Esophagus squamous epithelium (tissue), 5 donors: ENCODE measurements around the gene ITIH4. TPM values are rescaled to one million over a fixed set of nuclear protein-coding genes. Genes with fewer than 3 reads are reported as not detected.

ENCODE experiments used
- DNase-seq: peaks from one replicate; lab custom pipeline; 2025; lab: John Stamatoyannopoulos, UW
- H3K27ac ChIP-seq, 4 donors: fragments of 200-600 bp; sonication (generic); one replicate each; pipeline ENCODE4 v1.5.1; 2016 to 2019; ENCODE audit warnings: mild to moderate bottlenecking in 1 of 4
- H3K27me3 ChIP-seq, 4 donors: fragments of 200-600 bp; sonication (generic); 1 replicate in 3 of 4; 2 replicates in 1 of 4; pipeline versions ENCODE4 v1.5.1 to v1.6.0; 2017 to 2021; ENCODE audit warnings: antibody characterized with exemption in 1 of 4
- H3K36me3 ChIP-seq, 3 donors: fragments of 200-600 bp; sonication (generic); one replicate each; pipeline ENCODE4 v1.5.1; 2016 to 2019
- H3K4me1 ChIP-seq, 3 donors: fragments of 200-600 bp; sonication (generic); one replicate each; pipeline ENCODE4 v1.5.1; 2017 to 2019
- H3K4me3 ChIP-seq, 4 donors: fragments of 200-600 bp; sonication (generic); 1 replicate in 3 of 4; 2 replicates in 1 of 4; pipeline ENCODE4 v1.5.1; 2016 to 2019; ENCODE audit warnings: mild to moderate bottlenecking in 2 of 4, moderate library complexity in 1 of 4
- H3K9me3 ChIP-seq, 3 donors: fragments of 200-600 bp; sonication (generic); one replicate each; pipeline ENCODE4 v1.5.1; 2016 to 2019
- POLR2A ChIP-seq, 4 donors: fragments of 450-650 bp; IDR thresholded peaks; one replicate each; pipeline ENCODE4 v1.6.1; 2017; ENCODE audit warnings: antibody characterized with exemption in 4 of 4, mild to moderate bottlenecking in 4 of 4, moderate library complexity in 3 of 4
- WGBS, 2 donors: methylation state at CpG; one replicate each; pipeline ENCODE4 v1.1.5; 2018; 5-methylcytosine and 5-hydroxymethylcytosine counted together
- intact Hi-C: fragments of 100-400 bp; cut with DNase I; formaldehyde crosslinking; loops from one replicate; pipeline ENCODE4 v1.15.0; 2022
- total RNA-seq, 4 donors: library from RNA; depleted of rRNA; stranded (reverse); fragments of >200 nt; gene quantifications; one replicate each; pipeline ENCODE4 v1.1.0, GENCODE V29; 2016
- TF ChIP-seq, protein P1 (sequence below), 6 experiments: fragments of 450-650 bp in 4 of 6; fragments of 200-600 bp in 2 of 6; sonication (generic) in 2 of 6; IDR thresholded peaks; one replicate each; pipeline ENCODE4 v1.5.1; 2016 to 2019; ENCODE audit warnings: antibody characterized with exemption in 6 of 6, mild to moderate bottlenecking in 4 of 6, moderate library complexity in 4 of 6
- donor health status: DM: yes; HTN: yes; CAD: no.

Gene ITIH4
- total RNA-seq, 4 donors from 2014 or later = 0.22 to 2.3 (median 1.5) TPM

GRCh38 chr3:52851348-52851747 lies 20.9 kb upstream of the ITIH4 start:
- no peak overlapping the region for H3K27ac ChIP-seq
- H3K4me3 ChIP-seq = no peak overlapping the region
- 74 to 77% methylated on average over 3 of the region's 3 CpGs for WGBS, 2 donors
- DNase-seq = no peak
- H3K4me1 ChIP-seq = peaks cover 0 to 14% (median 8%) of the 10 kb centered on the region in 3 donors
- intact Hi-C loops = no loop called here
- H3K27me3 ChIP-seq = no peaks in the 10 kb centered on the region
- H3K9me3 ChIP-seq = no peaks in the 10 kb centered on the region
- TF ChIP-seq POLR2A (IDR thresholded peaks at IDR 0.05) = no peak
- TF ChIP-seq, protein P1, sequence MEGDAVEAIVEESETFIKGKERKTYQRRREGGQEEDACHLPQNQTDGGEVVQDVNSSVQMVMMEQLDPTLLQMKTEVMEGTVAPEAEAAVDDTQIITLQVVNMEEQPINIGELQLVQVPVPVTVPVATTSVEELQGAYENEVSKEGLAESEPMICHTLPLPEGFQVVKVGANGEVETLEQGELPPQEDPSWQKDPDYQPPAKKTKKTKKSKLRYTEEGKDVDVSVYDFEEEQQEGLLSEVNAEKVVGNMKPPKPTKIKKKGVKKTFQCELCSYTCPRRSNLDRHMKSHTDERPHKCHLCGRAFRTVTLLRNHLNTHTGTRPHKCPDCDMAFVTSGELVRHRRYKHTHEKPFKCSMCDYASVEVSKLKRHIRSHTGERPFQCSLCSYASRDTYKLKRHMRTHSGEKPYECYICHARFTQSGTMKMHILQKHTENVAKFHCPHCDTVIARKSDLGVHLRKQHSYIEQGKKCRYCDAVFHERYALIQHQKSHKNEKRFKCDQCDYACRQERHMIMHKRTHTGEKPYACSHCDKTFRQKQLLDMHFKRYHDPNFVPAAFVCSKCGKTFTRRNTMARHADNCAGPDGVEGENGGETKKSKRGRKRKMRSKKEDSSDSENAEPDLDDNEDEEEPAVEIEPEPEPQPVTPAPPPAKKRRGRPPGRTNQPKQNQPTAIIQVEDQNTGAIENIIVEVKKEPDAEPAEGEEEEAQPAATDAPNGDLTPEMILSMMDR (IDR thresholded peaks at IDR 0.05) = peak in 5 of 6 experiments; percentile 28 to 59 (median 45)
- peaks cover 0 to 83% (median 6%) of the 10 kb centered on the region in 3 donors for H3K36me3 ChIP-seq

DNA sequence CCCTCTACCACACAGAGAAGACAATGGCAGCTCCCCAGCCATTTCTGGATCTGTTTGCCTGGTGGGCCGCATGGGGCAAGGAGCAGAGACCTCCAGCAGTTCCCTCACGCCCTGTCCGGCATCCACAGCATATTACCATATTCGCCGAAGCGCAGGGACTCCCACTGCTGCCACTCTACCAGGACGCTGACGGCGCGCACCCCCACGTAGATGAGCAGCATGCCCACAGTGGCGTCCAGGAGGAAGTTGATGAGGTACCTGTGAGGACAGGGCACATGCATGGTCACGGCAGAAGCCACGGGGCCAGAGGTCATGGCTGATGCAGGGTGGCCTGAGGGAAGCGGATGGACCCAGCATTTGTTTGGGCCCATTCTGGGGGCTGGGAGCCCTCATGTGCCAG lies 19.2 kb upstream of the ITIH4 start:
- Histone ChIP-seq H3K36me3 (peaks cover 0 to 79% (median 6%) of the 10 kb centered on the region in 3 donors), H3K27me3 (no peaks in the 10 kb centered on the region), H3K4me3 (no peak overlapping the region), H3K9me3 (no peaks in the 10 kb centered on the region), H3K4me1 (peaks cover 0 to 30% (median 18%) of the 10 kb centered on the region in 3 donors), H3K27ac (peak overlapping the region in 2 of 4 donors; percentile 39 to 79)
- WGBS, 2 donors = 95 to 100% methylated on average over 1 to 4 of the region's 15 CpGs
- no peak for DNase-seq
- TF ChIP-seq, protein P1 (IDR thresholded peaks at IDR 0.05) = no peak
- no peak for TF ChIP-seq POLR2A (IDR thresholded peaks at IDR 0.05)
- intact Hi-C loops = no loop called here

GRCh38 chr3:52848617-52849016 lies 18.1 kb upstream of the ITIH4 start:
- TF ChIP-seq, protein P1 (IDR thresholded peaks at IDR 0.05) = no peak
- no peak for TF ChIP-seq POLR2A (IDR thresholded peaks at IDR 0.05)
- intact Hi-C loops = no loop called here

DNA sequence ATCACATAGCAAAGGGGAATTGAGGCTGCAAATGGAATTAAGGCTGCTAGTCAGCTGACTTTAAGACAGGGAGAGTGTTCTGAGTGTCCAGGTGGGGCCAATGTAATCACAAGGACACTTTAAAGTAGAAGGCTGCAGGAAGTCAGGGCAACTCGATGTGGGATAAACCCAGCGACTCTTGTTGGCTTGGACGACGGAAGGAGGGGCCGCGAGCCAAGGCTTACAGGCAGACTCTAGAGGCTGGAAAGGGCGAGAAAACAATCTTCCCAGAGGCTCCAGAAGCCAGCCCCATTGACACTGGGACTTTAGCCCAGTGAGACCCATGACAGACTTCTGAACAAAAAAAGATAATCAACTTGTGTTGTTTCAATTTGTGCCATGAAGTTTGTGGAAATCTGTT lies 17.3 kb upstream of the ITIH4 start:
- no peaks in the 10 kb centered on the region for H3K27me3 ChIP-seq
- DNase-seq = no peak
- intact Hi-C loops = no loop called here
- H3K9me3 ChIP-seq = no peaks in the 10 kb centered on the region
- TF ChIP-seq POLR2A (IDR thresholded peaks at IDR 0.05) = no peak
- TF ChIP-seq, protein P1 (IDR thresholded peaks at IDR 0.05) = no peak
- H3K27ac ChIP-seq = peak overlapping the region in 2 of 4 donors; percentile 57 to 79
- H3K4me1 ChIP-seq = peaks cover 0 to 50% (median 37%) of the 10 kb centered on the region in 3 donors
- 86 to 88% methylated on average over 7 of the region's 7 CpGs for WGBS, 2 donors
- no peak overlapping the region for H3K4me3 ChIP-seq
- peaks cover 0 to 60% (median 6%) of the 10 kb centered on the region in 3 donors for H3K36me3 ChIP-seq

More at GRCh38 chr3:52848617-52849016, 18.1 kb upstream of the ITIH4 start:
- 44 to 48% methylated on average over 4 to 6 of the region's 7 CpGs for WGBS, 2 donors
- no peaks in the 10 kb centered on the region for H3K27me3 ChIP-seq
- DNase-seq = no peak
- H3K9me3 ChIP-seq = no peaks in the 10 kb centered on the region
- peaks cover 0 to 69% (median 6%) of the 10 kb centered on the region in 3 donors for H3K36me3 ChIP-seq
- H3K4me1 ChIP-seq = peaks cover 0 to 41% (median 28%) of the 10 kb centered on the region in 3 donors
- no peak overlapping the region for H3K4me3 ChIP-seq
- peak overlapping the region in 3 of 4 donors; percentile 42 to 79 (median 57) for H3K27ac ChIP-seq

- no peaks in the 10 kb centered on the region for H3K27me3 ChIP-seq
- intact Hi-C loops = no loop called here
- TF ChIP-seq, protein P1 (IDR thresholded peaks at IDR 0.05) = no peak
- TF ChIP-seq POLR2A (IDR thresholded peaks at IDR 0.05) = no peak
- peaks cover 0 to 54% (median 37%) of the 10 kb centered on the region in 3 donors for H3K4me1 ChIP-seq
- H3K27ac ChIP-seq = peak overlapping the region in 1 of 4 donors; percentile 79
- no peak for DNase-seq
- H3K36me3 ChIP-seq = peaks cover 0 to 60% (median 6%) of the 10 kb centered on the region in 3 donors
- no peaks in the 10 kb centered on the region for H3K9me3 ChIP-seq
- WGBS, 2 donors = 93 to 95% methylated on average over 6 of the region's 6 CpGs
- no peak overlapping the region for H3K4me3 ChIP-seq
These were observed 16.8 kb upstream of the ITIH4 start for GRCh38 chr3:52847241-52847640.
